ENCODE results near the gene DUOX1.

DUOX1 gene

DNA sequence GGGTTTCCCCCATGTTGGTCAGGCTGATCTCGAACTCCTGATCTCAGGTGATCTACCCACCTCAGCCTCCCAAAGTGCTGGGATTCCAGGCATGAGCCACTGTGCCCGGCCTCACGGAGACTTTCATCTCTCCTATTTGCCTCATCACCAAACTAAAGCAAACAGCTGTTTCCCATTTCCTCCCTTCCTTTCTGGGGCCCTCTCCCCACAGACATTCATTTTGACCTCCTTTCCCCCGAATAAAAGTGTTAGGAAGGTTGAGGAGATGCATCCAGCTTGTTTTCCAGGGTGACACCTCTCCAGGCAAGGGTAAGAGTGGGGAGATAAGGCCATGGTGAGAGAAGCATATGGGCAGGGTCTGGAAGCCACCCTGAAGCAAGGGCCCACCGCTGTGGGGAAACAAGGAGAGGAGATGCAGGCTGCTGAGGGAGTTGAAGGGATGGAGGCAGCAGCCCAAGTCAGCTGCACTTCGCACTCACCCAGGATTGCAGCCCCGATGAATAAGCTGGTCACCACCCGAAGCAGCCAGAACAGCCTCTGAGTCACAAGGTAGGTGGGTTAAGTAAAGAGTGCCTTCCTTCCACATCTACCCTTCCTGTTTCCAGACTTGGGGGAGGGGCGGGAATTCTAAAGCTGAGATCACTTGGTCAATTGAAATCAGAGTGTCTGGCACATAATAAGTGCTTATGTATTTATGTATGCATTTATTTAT is 7.9 kb upstream of the DUOX1 start:
- TF ChIP-seq, protein P1, sequence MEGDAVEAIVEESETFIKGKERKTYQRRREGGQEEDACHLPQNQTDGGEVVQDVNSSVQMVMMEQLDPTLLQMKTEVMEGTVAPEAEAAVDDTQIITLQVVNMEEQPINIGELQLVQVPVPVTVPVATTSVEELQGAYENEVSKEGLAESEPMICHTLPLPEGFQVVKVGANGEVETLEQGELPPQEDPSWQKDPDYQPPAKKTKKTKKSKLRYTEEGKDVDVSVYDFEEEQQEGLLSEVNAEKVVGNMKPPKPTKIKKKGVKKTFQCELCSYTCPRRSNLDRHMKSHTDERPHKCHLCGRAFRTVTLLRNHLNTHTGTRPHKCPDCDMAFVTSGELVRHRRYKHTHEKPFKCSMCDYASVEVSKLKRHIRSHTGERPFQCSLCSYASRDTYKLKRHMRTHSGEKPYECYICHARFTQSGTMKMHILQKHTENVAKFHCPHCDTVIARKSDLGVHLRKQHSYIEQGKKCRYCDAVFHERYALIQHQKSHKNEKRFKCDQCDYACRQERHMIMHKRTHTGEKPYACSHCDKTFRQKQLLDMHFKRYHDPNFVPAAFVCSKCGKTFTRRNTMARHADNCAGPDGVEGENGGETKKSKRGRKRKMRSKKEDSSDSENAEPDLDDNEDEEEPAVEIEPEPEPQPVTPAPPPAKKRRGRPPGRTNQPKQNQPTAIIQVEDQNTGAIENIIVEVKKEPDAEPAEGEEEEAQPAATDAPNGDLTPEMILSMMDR (IDR thresholded peaks at IDR 0.05) = no peak

DNA sequence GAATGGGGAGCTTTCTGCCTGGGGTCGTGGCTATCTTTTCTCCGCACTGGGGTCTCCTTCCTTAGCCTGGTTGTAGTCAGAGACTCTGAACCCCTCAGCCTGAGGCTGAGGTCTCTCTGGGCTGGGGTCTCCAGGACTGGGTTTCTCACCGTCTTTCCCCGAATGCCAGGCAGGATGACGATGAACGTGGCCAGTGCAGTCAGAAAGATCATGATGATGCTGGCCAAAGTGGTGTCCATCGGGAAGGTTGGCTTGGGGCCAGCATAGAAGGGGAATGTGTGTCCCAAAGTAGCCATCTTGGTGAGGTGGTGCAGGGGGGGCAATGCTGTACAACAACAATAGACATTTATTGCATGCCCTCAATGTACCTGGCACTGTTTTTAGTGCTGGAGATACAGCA is 7.1 kb upstream of the DUOX1 start:
- TF ChIP-seq, protein P1 (IDR thresholded peaks at IDR 0.05) = no peak

DNA sequence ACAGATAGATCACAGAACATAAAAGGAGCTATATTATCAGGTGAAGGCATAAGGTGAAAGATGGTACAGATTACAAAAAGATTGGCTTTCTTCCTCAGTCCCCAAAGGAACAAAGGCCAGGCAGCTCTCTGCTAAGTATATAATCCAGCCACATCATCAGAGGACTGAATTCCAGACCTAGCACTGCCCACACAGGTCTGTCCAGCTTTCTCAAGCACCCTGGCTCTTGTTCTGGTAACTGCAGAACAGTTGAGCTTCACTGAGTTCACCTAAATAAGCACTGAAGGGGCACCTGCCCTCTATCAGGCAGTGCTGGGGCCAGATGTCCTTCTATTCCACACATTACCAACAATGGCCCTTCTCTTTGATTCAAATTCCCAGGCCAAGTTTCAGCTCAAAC is 6.4 kb upstream of the DUOX1 start:
- TF ChIP-seq, protein P1 (IDR thresholded peaks at IDR 0.05) = no peak

DNA sequence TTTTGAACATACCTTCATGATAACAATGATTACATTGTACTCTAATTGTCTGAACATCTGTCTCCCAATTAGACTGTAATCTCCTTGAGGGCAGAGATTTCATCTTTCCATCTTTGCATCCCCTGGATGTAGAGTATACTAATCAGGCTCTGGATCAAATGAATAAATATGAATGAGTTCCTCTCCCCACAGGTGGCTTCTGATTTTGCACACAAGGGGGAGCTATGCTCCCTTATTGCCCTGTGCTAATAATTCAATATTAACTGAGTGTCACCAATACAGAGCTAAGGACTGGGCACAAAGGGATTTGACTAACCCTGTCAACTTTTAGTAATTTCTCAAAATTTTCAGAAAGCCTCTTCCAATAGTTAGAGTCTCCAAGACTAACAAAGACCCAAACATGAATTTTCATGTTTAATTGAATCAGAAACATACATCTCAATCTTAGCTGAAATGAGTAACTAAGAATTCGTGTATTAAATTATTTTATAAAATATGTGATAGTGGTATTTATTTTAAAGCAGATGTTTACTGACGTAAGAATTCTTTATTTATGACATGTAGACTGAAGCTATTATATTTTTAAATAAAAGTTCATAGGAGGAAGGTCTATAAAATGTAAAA is 3.1 kb upstream of the DUOX1 start:
- TF ChIP-seq, protein P1 (IDR thresholded peaks at IDR 0.05) = peak; percentile 62

DNA sequence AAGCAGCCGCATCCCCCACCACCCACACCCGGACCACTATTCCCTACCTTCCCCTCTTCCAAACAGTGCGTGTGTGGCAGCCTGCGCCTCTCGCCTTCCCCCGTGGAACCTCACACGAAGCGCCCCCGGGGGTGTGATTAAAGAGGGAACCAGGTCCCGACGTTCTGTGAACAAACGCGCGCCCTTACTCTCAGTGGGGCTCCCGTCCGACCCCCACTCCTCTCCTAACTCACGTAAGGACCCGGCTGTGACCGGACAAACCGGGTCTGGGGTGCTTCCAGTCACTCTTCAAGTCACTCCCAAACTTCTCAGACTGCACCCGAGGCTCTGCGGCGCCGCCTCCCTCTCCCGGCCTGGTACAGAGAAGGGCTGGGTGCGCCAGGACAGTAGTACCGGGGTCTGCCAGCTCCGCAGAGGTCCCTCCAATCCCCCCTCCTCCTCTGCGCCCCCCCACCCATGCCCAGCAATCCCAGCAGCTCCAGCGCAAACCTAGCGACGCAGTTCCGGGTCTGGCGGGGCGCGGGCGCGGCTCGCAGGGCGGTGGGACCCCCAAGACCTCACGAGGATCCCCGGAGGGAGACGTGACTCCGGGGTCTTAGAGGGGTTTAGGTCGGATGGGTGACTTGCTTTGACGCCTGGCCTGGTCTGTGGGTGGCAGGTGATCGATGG is 689 bp upstream of the DUOX1 start:
- TF ChIP-seq, protein P1 (IDR thresholded peaks at IDR 0.05) = no peak

DNA sequence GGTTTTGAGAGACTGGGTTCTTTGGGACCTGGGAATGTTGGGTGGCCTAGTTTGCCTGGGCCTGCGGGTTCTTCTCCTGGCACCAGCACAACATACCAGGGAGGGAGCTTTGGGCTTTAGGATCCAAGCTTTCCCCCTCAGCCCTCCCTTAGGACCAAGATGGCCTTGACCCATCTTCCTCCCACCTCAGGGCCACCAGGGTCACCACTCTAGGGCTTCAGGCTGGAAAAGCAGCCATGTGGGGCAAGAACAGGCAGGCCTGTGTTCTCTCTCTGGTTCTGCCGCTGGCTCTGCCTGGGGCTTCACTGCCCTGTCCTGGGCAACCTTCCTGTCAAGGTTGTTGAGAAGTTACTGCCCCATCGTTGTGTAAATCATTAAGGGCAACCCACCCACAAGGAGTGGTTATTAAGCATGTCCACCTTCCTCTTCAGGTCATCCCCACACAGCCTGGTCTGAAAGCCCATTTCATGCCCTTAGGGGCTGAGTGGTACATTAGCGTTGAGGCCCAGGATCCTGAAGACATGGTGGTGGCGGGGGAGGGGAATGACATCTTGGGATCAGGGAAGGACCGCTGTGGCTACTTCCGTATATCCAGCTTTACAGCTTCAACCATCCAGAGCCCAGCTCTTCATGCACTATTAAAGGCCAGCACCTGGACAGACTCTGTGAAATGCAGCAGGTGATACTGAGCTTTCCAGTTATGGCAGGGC is 652 bp downstream of the DUOX1 start:
- TF ChIP-seq, protein P1 (IDR thresholded peaks at IDR 0.05) = no peak

DNA sequence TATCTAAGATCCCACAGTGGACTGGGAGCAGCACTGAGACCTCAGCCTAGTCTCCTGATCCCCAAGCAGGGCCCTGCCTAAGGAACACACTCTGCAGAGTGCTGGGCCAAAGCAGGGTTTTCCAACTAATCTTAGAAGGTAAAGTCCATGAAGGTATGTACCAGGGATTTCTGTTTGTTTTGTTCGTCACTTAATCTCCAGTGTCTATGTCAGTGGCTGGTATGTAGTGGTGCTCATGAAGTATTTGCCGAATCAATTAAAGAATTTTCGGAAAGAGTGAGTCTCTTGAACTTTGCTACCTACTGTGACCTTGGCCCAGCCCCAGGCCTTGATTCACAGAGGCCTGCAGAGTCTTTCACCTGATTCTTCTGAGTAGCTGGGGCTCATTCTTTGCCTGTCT is 1.7 kb downstream of the DUOX1 start:
- TF ChIP-seq, protein P1 (IDR thresholded peaks at IDR 0.05) = no peak

Measured in LNCAP (cell line).